Superior temporal gyrus (tissue), 1 donor: ENCODE data around the gene GNAO1.

Experiments used
- DNase-seq: peaks from one replicate; pipeline ENCODE4 v3.0.0-alpha.2; 2016; ENCODE audit errors: extremely low spot score

The GNAO1 gene

DNA sequence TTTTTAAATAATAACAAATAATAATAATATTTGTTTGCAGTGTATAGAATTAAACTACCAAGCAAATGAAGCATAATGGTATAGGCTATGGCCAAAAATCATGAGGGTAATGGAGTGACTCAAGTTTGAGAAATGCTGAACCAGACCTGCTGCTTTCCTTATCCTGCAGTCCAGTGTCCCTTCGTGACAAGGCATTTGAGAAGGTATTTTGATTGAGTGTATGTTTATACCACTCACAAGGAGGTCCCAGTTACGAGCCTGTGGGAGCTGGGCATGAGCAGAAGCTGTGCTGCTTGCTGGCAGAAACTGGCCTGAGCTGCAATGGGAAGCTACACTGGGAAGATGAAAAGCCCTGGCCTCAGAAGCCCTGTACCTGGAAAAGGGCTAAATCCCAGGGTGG is 50.3 kb downstream of the GNAO1 start:
- no peak for DNase-seq

DNA sequence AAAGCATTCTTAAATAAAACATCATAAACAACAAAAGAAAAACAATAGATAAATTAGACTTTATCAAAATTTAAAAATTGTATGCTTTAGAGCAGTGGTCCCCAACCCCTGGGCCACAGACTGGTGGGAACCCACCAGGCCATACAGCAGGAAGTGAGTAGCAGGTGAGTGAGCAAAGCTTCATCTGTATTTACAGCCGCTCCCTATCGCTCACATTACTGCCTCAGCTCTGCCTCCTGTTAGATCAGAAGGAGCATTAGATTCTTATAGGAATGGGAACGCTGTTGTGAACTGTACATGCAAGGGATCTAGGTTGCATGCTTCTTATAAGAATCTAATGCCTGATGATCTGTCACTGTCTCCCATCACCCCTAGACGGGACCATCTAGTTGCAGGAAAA is 51.5 kb downstream of the GNAO1 start:
- no peak for DNase-seq

DNA sequence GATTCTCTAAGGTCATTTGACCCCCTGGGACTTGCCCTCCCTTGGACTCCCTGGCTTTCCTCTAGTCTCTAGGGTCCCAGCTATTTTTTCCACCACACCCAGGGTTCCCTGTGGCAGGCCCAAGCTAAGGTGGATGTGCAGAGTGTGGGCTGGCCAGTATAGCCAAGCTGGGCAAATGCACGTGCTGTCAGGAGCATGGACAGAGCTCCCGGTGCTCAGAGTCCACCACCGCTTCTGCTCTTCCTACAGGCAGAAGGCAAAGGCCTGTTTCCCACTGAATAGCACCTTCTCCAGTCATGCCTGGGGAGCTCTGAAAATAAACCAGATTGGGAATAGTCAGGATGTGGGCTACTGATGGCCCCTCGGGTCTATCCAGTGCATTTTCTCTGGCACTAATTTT is 53.3 kb downstream of the GNAO1 start:
- DNase-seq, result no peak

DNA sequence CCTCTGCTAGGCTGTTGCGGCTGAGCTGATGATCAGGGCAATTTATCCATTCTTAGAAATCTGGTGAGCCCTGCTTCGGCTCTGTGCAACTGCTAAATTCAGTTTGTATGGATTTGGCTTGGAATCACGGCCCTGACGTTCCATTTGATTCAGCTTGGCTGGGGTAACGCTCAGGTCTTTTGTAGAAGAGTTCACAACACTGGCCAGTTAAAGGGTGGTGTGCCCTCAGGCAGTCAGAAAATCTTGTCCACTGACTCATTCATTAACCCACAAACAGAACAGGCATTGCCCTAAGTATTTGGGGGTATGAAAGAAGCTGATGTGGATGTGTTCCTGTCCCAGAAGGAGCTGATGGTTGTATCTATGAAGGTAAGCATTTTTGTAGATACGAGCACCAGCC is 53.9 kb downstream of the GNAO1 start:
- DNase-seq, result no peak

DNA sequence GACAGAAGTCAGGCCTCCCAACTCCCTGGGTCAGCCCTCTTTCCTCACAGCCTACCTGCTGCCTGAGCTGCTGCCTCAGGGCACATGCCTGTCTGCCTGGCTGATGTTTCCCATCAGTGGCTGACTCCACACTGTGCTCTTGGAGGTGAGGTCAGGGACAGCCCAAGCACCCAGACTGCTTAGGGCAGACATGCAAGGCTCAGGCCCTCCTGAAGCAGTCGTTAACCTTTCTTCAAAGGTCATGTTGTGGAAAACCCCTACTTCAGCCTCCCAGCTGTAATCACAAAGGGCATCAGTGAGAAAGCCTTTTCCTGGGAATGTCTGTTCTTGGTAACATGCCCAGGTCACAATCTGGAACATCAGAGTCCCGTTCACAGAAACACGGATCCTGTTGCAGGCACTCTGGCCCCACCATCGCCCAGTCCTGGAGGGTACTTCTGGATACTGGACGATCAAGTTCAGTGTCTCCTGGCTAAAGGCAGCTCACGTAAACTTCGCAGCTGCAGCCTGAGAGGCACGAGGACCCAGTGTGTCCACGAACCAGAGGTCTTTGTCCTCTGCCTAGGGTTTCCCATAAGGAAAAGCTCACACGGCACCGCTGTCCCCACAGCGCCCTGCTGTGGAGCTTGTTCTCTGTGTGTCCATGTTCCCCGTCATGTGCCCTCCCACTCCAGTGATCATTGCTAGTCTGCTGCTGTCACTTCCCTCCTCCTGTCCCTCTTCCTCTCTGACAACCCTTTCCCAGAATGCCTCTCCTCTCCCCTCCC is 54.9 kb downstream of the GNAO1 start:
- DNase-seq, result peak; percentile 93

DNA sequence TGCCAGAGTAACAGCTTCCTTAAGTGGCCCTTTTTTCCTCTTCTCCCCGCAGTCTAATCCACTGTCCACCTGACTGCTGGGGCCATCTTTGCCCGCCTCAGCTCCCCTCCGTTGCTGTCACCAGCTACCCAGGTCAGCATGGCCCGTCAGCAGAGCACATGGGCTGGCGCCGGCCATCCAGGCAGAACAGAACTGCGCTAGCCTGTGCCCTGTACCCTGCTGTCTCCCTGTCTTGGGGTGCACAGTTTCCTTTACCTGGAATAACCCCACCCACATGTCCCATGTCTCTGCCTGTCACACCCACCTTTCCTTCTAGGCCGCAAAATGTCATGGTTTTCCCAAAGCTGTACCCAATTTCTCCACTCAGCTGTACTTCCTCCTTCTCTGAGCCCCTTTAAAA is 55.7 kb downstream of the GNAO1 start:
- DNase-seq, result no peak

DNA sequence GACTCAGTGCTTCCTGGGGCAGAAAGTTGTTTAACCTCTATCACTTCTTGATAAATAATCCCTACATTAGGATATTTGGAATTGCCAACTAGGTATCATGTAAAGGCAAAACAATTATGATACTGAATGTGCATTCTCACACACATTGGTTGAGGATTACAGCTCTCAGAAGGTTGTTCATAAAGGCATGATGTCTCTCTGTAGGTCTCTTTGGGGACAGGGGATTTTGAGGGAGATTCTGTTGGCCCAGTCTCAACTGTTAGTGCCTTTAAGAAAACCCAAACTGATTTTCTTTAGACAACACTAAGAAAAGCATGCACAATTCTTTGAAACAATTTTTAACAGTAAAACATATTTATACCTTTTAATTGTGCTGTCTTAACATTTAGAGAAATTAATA is 56.5 kb downstream of the GNAO1 start:
- no peak for DNase-seq

DNA sequence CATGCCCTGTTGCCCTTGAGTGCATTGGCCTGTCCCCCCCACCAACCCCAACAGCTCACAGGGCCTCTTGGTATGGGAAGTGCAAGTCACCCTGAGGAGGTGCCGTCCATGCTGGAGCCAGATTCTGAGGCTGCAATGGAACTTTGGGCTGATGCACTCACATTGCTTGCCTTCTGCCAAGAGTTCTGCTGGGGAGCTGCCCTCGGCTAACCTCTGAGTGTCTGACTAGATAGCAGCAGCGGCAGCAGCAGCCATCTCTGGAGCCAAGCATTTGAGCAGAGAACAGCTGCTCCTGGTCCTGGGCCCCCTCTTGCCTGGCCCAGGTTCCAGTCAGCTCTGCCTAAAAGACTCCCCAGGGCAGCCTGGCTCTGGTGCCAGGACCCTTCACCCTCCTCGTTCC is 61.5 kb downstream of the GNAO1 start:
- DNase-seq, result no peak

DNA sequence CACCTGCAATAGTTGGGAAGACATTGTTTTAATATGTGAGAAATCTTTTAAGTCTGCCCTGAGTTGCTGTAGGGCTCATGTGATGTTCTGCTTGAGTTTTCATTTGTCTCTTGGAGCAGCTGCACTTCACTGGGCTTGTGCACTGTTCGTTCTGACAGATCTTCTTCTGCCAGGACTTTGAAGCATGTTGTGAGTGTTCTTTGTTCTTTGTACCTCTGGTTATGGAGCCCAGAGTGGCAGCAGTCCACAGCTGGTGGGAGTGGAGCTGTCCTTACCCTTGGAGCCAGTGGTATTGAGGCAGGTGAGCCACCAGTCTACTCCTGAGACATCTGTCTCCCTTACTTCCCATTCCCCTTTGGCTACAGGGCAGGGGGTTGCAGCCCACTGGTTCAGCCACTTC is 64.6 kb downstream of the GNAO1 start:
- DNase-seq, result peak; percentile 49

DNA sequence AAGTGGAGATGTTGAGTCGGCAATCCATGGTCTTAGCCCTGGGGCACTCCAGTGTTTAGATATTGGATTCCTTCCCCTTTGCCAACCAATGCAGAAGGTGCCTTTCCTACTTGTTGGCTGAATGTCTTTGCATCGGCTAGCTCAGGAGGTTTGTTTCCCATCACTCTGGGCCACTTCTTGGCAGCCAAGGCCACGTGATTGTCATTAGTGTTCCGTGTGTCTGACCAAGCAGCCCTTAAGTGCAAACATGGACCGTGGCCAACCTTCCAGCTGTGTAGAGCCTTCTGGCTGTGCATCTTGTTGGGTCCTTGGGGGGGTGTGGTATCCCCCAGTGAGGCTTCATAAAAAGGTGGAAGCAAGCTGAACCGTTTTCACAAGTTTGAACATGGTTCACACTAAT is 66.0 kb downstream of the GNAO1 start:
- DNase-seq, result peak; percentile 40

DNA sequence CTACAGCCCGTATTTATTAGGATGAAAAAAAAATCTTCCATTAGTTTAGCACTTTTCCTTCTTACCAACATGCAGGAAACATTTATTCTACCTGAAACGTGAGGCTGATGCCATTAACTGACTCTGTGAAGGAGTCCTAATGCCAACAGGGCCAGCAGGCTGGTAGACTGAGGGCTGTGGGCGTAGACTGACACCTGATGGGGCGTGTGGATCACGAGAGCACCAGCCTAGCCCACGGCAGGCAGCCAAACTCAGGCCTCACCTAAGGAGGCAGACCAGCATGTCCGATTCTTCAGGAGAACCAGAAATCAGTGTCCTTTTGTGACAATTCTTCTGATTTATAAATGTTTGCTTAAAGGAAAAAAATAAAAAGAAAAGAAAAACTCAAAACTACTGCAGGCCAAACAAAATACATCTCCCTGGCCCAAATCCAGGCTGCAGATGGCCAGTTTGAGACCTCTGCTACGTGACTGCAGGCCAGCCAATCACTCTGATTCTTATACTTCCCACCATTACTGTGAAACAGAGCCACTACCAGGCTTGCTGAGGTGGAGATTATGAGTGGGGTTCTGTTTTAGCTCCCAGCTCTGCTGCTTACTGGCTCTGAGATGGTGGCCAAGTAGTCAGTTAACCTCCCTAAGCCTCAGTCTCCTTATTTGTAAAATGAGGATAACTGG is 66.5 kb downstream of the GNAO1 start:
- peak; percentile 73 for DNase-seq

DNA sequence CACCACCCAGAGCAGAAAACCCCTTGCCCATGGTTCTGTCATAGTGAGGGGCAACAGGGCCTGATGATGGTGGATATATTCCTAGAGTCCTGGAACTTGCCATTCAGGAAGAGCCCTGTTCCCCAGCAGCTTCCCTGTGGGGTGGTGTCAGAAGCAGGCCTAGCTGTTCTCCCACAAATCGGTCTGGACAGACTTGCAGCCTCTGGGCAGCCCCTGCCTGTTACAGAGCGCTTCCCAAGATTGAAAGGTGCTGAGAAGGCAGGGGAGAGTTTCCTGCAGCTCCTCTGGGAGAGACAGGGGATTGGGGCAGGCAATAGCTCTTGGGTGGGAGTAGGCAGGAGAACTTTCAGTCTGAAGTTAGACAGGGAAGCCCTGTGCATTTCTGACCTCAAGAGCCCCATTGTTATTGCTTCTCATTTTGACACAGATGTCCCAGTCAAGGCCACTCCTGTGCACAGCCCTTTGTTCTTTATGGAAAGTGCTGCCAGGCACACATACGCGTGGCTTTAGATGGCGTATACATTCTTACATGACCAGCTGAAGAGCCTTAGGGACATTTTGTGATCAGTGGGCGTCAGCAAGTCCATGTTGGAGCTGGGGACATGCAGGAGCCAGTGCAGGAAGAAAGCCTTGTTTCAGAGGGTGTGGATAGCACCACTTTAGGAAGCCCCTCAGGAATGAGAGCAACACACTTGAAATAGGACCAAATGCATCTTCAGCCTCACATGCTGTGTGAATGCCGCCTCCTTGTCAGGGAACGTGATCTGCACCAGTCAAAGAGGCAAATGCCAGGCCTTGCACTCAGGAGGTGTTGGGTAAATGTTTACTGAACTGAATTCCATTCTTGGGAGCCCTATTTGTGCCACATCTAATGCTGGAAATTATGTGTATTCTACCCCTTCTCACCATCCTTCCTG is 67.5 kb downstream of the GNAO1 start:
- peak; percentile 93 for DNase-seq

DNA sequence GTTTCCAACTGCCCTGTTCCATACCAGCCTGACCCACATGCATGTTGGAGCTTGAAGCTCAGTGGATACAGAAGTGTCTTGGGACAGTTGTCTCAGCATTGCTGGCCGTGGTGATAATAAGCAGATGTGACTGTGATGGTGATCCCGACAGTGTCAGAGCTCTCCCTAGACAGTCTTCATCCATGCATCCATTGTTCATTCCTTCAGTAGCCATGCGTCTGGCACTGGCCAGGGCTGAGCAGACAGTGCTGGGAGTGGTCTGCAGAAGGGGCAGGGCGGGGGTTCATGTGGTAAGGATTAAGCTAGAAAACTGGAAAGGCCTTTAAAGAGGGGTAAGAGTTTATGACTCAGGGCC is 68.1 kb downstream of the GNAO1 start:
- DNase-seq, result peak; percentile 80

DNA sequence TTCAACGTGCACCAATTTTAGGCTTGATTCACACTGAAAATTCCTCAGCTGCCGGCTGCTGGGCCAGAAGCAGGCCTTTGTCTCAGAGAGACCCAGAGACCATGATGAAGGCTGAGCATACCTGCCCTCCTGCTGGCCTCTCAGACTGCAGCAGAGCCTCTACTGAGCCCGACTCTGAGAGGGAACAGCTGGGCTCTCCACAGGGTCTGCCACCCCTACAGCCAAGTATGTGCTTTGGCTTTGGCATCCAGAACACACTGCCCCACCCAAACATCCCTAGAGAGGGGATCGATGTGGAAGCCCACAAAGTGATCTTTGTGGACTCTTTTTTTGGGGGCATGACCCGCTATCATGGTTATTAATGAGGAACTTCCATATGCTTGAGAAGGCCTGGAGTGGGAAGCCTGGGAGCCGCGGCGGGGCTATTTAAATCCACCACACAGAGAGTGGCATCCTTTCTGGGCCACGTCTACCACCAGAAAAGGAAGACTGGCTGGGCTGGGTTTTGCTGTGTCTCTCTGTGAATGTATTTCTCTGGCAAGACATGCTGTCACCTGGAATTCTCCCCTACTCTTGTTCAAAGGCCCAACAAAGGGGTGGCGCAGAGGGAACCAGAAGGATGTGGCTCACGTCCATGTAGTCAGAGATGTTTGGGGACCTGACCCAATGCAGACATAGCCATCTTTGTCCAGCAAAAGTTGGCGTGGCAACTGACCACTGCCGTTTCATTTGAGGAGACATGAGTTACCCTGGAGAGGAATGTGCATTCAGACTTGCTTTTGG is 69.3 kb downstream of the GNAO1 start:
- peak; percentile 33 for DNase-seq

DNA sequence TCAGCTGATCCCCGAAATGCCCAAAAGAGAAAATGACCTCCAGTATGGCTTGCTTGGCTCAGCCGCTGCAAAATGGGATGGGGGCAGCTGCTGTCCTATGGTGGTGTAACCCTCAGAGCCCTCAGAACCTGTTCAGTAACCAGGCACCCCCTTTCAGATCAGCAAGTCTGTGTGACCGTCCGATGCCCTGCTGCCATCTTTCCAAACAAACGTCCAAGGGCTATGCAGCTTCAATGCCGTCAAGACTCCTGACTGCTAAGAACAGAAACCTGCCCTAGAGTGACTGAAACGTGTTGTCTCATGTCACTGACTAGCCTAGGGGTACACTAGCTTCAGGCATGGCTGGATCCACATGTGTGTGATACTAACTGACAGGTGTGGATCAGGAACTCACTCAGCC is 70.4 kb downstream of the GNAO1 start:
- DNase-seq, result peak; percentile 35

DNA sequence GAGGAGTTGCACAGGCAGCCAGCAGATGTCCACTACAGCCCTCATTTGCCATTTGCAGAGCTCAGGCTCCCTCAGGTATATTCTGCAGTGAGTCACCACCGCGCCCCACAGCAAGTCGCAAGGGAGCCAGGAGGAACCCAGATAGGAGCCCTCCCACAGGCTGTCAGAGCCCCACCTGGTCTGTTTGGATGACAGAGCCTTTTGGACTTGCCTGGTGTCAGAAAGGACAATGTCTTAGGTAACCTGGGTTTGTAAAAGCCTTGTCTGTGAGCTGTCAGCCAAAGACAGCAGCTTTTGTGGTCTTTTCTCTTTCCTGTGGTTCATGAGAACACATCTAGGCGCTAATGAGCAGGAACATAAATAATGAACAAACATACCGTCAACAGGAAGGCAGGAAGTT is 70.9 kb downstream of the GNAO1 start:
- no peak for DNase-seq

DNA sequence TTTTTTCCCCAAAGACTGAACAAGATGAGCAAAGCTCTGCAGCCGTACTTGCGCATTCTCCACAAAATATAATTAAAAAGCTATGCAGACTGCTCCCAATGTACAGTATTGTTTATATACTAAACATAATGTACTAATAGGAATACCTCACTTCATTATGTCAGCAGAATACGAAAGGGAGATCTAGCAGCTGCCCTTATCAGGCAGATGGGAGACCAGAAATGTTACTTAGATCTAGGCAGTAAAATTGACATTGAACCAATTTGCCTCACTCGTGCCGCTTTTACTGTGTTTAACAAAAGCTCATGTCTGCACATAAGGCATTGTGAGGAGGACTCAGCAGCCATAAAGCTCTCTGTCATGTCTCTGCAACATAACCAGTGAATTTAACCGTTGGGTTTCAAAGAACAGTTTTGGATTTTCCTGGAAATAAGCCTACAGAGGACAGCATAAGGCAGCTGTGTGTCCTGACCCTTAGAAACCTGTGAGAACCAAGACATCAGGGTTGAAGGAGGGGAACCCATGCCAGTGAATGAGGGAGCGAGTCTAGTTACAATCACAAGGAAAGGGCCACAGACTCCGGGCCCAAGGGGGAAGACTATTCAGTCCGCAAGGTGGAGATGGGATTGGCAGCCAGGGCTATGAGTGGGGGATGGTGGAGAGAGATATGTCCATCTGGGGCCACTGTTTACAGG is 71.4 kb downstream of the GNAO1 start:
- peak; percentile 67 for DNase-seq

DNA sequence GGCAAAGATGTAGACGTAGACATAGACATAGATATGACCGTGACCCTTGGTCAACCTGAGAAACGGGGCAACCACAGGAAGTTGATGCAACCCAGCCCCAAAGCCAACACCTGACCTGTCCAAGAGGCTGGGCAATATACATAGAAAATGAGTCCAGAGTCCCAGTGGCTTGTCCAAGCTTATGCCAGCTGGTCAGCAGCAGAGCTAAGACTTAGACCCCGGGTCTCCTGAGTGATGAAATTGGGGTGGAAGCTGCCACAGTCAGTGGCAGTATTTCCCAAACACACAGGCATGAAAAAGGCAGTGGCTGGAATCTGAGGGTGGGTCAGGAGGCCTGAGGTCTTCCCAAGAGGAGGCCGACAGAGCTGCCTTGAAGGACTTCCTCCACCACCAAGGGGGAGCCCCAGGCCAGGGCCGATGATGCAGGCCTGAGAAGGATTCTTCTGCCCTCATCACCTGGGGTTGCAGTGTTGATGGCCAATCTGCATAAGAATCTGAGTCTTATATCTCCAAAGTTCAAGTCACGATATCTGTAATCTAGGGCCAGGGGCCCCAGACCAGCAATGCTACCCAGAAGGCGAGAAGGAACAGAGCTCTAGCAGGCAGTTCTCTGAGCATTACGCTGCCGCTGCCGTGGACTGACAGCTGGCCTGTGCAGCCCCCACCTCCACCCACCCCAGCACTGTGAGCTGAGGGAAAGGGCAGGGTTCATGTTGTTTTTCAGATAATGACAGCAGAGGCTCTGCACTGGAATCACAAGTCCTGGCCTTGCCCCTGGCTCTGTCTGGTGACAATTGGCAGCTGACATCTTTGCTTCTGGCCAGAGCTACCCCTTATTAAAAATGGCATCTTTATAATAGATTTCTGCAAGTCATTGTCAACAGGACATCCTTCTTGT is 72.7 kb downstream of the GNAO1 start:
- DNase-seq, result peak; percentile 89

DNA sequence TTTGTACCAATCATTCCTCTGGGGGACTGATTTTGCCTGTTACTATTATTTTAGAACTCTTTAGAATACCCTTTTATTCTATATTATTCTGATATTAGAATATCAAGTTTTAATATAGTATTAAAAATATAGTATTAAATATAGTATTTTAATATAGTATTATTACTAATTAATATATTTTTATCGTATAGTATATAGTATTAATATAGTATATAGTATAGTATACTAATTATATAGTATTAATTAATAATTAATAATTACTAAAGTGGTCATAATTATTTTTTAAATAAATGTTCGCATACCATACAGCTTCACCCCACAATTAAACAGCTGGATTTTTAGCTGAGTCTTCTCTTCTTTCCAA is 73.3 kb downstream of the GNAO1 start:
- no peak for DNase-seq

DNA sequence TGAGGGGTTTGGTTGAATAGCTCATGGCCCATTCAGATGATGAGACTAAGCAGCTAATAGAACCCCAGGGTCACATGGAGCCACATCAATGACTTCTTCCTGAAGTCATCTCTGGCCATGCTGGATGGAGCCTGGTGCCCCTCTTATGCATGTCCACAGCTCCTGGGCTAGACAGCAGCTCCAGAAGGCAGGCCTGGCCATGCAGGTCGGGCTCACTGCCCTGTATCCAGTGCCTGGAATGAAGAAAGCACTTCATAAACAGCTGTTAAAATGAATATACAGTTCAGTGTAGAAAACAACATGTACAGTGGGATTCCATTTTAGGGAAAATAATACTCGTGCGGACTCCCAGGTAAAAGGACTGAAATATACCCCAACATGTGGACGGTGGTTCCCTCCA is 73.9 kb downstream of the GNAO1 start:
- peak; percentile 46 for DNase-seq
